Left lung (tissue), 10 donors: ENCODE measurements around the gene SLC5A6. TPM values are rescaled to one million over a fixed set of nuclear protein-coding genes. Genes with fewer than 3 reads are reported as not detected.
"Not testable (repeated sequence)": the region's sequence is repeated elsewhere in the genome, so short reads cannot be mapped to it uniquely, and the experiment has no call there.

Source experiments
- ATAC-seq: fragments of 200-7000 bp; cut with Tn5 transposase; one replicate; pipeline ENCODE4 v1.9.1; 2020; ENCODE audit warnings: moderate library complexity
- DNase-seq, 4 donors: peaks; one replicate each; pipeline ENCODE4 v3.0.0-alpha.2; 2013 to 2020
- H3K27ac ChIP-seq, 2 donors: fragments of 200-600 bp; sonication (generic) in 1 of 2; one replicate each; pipeline versions ENCODE4 v1.5.0 to v1.8.0; 2020 to 2021
- H3K27me3 ChIP-seq, 2 donors: fragments of 200-600 bp; sonication (generic) in 1 of 2; one replicate each; pipeline versions ENCODE4 v1.5.0 to v1.8.0; 2020 to 2021
- H3K36me3 ChIP-seq, 2 donors: fragments of 200-600 bp; sonication (generic) in 1 of 2; one replicate each; pipeline versions ENCODE4 v1.5.0 to v1.8.0; 2020 to 2021
- H3K4me1 ChIP-seq, 2 donors: fragments of 200-600 bp; one replicate each; pipeline ENCODE4 v1.8.0; 2021
- H3K4me3 ChIP-seq, 2 donors: fragments of 200-600 bp; sonication (generic) in 1 of 2; one replicate each; pipeline versions ENCODE4 v1.5.0 to v1.8.0; 2020 to 2021; ENCODE audit warnings: mild to moderate bottlenecking in 1 of 2
- H3K9me3 ChIP-seq, 2 donors: fragments of 200-600 bp; sonication (generic) in 1 of 2; one replicate each; pipeline versions ENCODE4 v1.5.0 to v1.8.0; 2020 to 2021
- CTCF ChIP-seq, 2 donors: fragments of 200-600 bp; sonication (generic) in 1 of 2; IDR thresholded peaks; one replicate each; pipeline versions ENCODE4 v1.5.0 to v1.8.0; 2021; ENCODE audit warnings: antibody characterized with exemption in 2 of 2
- intact Hi-C, 2 donors: fragments of 100-400 bp; cut with DNase I; formaldehyde crosslinking; loops; one replicate each; pipeline versions ENCODE4 v1.11.2 to v1.14.2; 2022
- polyA plus RNA-seq, 6 donors: library from polyadenylated mRNA; unstranded; fragments of 120-200 nt; gene quantifications; one replicate each; pipeline ENCODE4 v1.2.1, GENCODE V29; 2013; ENCODE audit not compliant: insufficient read length in 6 of 6
- total RNA-seq, 2 donors: library from RNA; stranded (reverse); fragmentation: NEBNext Ultra II Directional; extraction: Animal tissue kit (Norgen Biotek cat#: 25700); gene quantifications; one replicate each; pipeline ENCODE4 v1.2.1, GENCODE V29; 2021
- donor health status: DM: no; HTN: yes; CAD: no.
- donor health status: DM: no; HTN: no; CAD: no.

Gene SLC5A6
- total and polyA plus RNA-seq, 8 donors, result 24.1 to 47.2 (median 31.7) TPM

GRCh38 chr2:27203741-27204140, 8.3 kb downstream of the SLC5A6 start:
- Histone ChIP-seq H3K36me3 (peaks cover 0 to 95% of the 10 kb centered on the region in 2 donors), H3K9me3 (no peaks in the 10 kb centered on the region), H3K27me3 (no peaks in the 10 kb centered on the region), H3K27ac (no peak overlapping the region), H3K4me3 (no peak overlapping the region), H3K4me1 (no peaks in the 10 kb centered on the region)
- TF ChIP-seq CTCF (IDR thresholded peaks at IDR 0.05), result no peak
- intact Hi-C loops, result loop anchor here in 1 of 2 donors (10.0 kb wide), 1 partner anchor 109 kb away; no protein-coding TSS in a partner anchor
- no peak for DNase-seq
- ATAC-seq, result no peak

GRCh38 chr2:27202854-27203253, 9.2 kb downstream of the SLC5A6 start:
- peaks cover 0 to 86% of the 10 kb centered on the region in 2 donors for H3K36me3 ChIP-seq
- no peak for TF ChIP-seq CTCF (IDR thresholded peaks at IDR 0.05)

GRCh38 chr2:27201675-27202074, 10.4 kb downstream of the SLC5A6 start:
- no peak overlapping the region for H3K27ac ChIP-seq
- ATAC-seq (no peak), DNase-seq (no peak)
- intact Hi-C loops, result loop anchor here in 1 of 2 donors (10.0 kb wide), 1 partner anchor 107 kb away; no protein-coding TSS in a partner anchor
- peaks cover 0 to 75% of the 10 kb centered on the region in 2 donors for H3K36me3 ChIP-seq
- no peaks in the 10 kb centered on the region for H3K4me1 ChIP-seq
- TF ChIP-seq CTCF (IDR thresholded peaks at IDR 0.05), result no peak
- H3K27me3 ChIP-seq, result no peaks in the 10 kb centered on the region
- H3K4me3 ChIP-seq, result no peak overlapping the region
- no peaks in the 10 kb centered on the region for H3K9me3 ChIP-seq

More at GRCh38 chr2:27202854-27203253, 9.2 kb downstream of the SLC5A6 start:
- H3K9me3 ChIP-seq, result no peaks in the 10 kb centered on the region
- H3K4me3 ChIP-seq, result no peak overlapping the region
- H3K4me1 ChIP-seq, result no peaks in the 10 kb centered on the region
- no peak overlapping the region for H3K27ac ChIP-seq
- intact Hi-C loops, result loop anchor here in 1 of 2 donors (10.0 kb wide), 1 partner anchor 108 kb away; no protein-coding TSS in a partner anchor
- H3K27me3 ChIP-seq, result no peaks in the 10 kb centered on the region
- DNase-seq (no peak), ATAC-seq (no peak)

- intact Hi-C loops, result no loop called here
- H3K4me3 ChIP-seq, result no peak overlapping the region
- ATAC-seq (no peak), DNase-seq (no peak)
- no peaks in the 10 kb centered on the region for H3K4me1 ChIP-seq
- H3K27ac ChIP-seq, result no peak overlapping the region
- no peaks in the 10 kb centered on the region for H3K27me3 ChIP-seq
- no peaks in the 10 kb centered on the region for H3K9me3 ChIP-seq
- peaks cover 0 to 50% of the 10 kb centered on the region in 2 donors for H3K36me3 ChIP-seq
- TF ChIP-seq CTCF (IDR thresholded peaks at IDR 0.05), result no peak
Measured at GRCh38 chr2:27199241-27199640, 12.8 kb downstream of the SLC5A6 start.

- no peak overlapping the region for H3K27ac ChIP-seq
- ATAC-seq (no peak), DNase-seq (no peak)
- H3K27me3 ChIP-seq, result no peaks in the 10 kb centered on the region
- intact Hi-C loops, result no loop called here
- no peak for TF ChIP-seq CTCF (IDR thresholded peaks at IDR 0.05)
- no peaks in the 10 kb centered on the region for H3K9me3 ChIP-seq
- no peaks in the 10 kb centered on the region for H3K4me1 ChIP-seq
- H3K4me3 ChIP-seq, result no peak overlapping the region
- peaks cover 0 to 44% of the 10 kb centered on the region in 2 donors for H3K36me3 ChIP-seq
Measured at GRCh38 chr2:27198627-27199026, 13.4 kb downstream of the SLC5A6 start.

GRCh38 chr2:27198068-27198467, 14.0 kb downstream of the SLC5A6 start:
- ATAC-seq, H3K9me3 ChIP-seq, H3K27me3 ChIP-seq, H3K4me1 ChIP-seq, H3K4me3 ChIP-seq, H3K27ac ChIP-seq, intact Hi-C loops, DNase-seq: not testable (repeated sequence)
- peaks cover 0 to 39% of the 10 kb centered on the region in 2 donors for H3K36me3 ChIP-seq

- ATAC-seq, intact Hi-C loops, DNase-seq, H3K4me3 ChIP-seq, H3K9me3 ChIP-seq, H3K4me1 ChIP-seq, H3K27ac ChIP-seq, H3K27me3 ChIP-seq: not testable (repeated sequence)
- H3K36me3 ChIP-seq, result peaks cover 0 to 16% of the 10 kb centered on the region in 2 donors
Measured at GRCh38 chr2:27195799-27196198, 16.3 kb downstream of the SLC5A6 start.
